Stimulated activated CD8-positive, alpha-beta memory T cell treated with anti-CD3 and anti-CD28 coated beads, Interleukin-12 subunit alpha, Interleukin-12 subunit beta, amount 100 ng/mL, for 4 hours (primary cell): ENCODE data around the gene C6orf136.

Source experiments
- DNase-seq: peaks from one replicate; pipeline ENCODE4 v3.0.0-alpha.2; 2020; ENCODE audit warnings: low read depth

The C6orf136 gene

GRCh38 chr6:30615958-30616810, 30.7 kb upstream of the C6orf136 start:
- no peak for DNase-seq

DNA sequence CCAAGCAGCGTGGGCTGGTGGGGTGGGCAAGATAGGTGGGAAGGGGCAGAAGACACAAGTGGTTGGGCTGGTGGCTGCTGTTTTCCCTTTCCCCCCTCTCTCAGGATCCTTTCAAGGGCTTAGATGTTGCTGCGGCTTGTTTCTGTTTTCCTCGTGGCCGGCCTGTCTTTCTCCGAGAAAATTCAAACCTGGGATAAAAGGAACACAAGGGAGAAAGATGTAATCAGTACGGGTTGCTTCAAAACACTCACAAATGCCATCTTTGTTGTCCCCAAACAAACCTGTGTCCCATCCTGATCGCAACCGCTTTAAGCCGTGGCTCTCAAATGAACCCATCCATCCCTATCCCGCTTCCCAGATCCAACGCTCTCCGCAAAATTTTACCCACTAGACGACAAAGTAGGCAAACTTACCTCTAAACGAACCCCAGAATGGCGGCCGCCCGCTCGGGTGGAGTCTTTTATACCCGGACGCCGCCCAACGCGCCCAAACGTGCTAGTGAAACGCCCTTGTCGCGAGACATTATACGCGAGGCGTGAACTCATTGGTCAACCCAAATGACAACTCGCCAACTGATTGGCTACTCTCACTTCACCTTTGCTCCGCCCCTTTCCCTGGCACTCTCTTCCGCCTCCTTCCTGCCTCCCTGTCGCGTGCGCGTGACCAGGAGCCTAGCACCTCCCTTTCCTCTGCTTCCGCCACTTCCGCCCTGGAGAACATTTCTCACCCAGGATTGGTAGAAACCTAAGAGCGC, 29.9 kb upstream of the C6orf136 start, which contains the start of gene PPP1R10:
TSS of gene PPP1R10 (minus strand) at position 433 of the 754 bp plus-strand sequence. CDS start 7,299 bp downstream, outside the sequence.
- peak; percentile 93 for DNase-seq

- peak; percentile 95 for DNase-seq
Measured at GRCh38 chr6:30617565-30618269, 29.2 kb upstream of the C6orf136 start, which contains the start of gene MRPS18B. MRPS18B (plus strand) TSS chr6:30617840; CDS start chr6:30617866, 26 bp downstream.

- no peak for DNase-seq
Measured at GRCh38 chr6:30618270-30618797, 28.6 kb upstream of the C6orf136 start.

- DNase-seq: no peak
Measured at GRCh38 chr6:30619561-30619960, 27.4 kb upstream of the C6orf136 start.

- DNase-seq: no peak
Measured at GRCh38 chr6:30625511-30625910, 21.4 kb upstream of the C6orf136 start.

GRCh38 chr6:30626484-30627366, 20.2 kb upstream of the C6orf136 start, which contains the start of gene ATAT1:
ATAT1 (plus strand) TSS chr6:30626874.
- DNase-seq: peak; percentile 79

GRCh38 chr6:30635834-30636233, 11.1 kb upstream of the C6orf136 start:
- DNase-seq: no peak

DNA sequence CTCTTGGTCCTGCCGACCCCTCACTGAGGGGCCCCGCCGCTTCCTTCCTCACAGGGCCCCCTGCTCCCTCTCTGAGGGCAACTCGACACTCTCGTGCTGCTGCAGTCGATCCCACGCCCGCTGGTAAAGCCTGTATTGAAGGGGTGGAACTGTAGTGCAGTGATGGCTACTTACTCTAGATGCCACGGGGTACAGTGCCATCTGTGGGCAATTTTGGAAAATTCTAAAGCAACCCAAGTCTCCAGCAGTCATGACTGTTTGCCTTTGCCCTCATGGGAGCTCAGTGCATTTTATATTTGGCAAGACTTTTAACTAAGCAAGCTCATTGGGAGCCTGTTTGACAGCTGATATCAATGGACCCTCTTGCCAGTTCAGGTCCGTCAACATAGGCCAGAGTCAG, 6.5 kb upstream of the C6orf136 start:
- no peak for DNase-seq

DNA sequence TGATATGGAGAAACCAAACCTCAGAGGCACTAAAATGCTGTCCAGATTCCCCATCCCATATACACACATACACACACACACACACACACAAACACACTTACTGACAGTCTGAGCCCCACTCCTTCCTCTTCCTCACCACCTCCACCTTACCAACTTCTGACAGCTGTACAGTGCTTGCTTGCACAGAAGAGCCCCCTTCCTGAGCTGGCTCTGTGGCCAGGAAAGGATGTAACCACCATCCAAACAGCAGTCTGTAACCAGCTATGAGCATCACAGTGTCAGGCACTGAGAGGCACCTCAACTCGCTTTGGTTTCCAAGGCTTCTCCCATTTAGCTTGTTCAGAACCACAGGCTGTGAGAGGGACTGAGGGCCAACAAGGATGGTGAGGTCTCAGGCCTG, 5.9 kb upstream of the C6orf136 start:
- no peak for DNase-seq

- DNase-seq: no peak
Measured at GRCh38 chr6:30643656-30644055, 3.3 kb upstream of the C6orf136 start.

GRCh38 chr6:30644769-30645168, 2.2 kb upstream of the C6orf136 start:
- DNase-seq: no peak

DNA sequence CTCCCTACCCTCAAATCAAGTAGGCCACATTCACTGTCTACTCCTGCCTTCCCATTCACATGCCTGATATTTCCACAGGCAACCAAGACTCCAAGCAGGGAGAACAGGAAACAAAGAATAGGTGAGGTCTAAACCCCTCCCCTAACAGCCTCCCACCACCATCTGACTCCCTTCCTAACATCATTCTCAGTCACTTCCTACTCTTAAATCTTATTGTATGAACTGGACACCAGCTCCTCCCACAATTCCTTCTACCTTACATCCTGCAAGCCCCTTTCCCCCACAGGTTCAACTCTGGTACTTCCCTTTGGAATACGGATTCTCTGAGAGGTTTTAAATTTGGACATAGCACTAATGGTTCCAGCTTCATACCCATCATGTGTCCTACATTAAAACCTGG, 944 bp upstream of the C6orf136 start:
- no peak for DNase-seq

GRCh38 chr6:30647242-30648116, 546 bp downstream of the C6orf136 start:
- DNase-seq: peak; percentile 59

- no peak for DNase-seq
Measured at GRCh38 chr6:30651143-30651542, 4.2 kb downstream of the C6orf136 start.

DNA sequence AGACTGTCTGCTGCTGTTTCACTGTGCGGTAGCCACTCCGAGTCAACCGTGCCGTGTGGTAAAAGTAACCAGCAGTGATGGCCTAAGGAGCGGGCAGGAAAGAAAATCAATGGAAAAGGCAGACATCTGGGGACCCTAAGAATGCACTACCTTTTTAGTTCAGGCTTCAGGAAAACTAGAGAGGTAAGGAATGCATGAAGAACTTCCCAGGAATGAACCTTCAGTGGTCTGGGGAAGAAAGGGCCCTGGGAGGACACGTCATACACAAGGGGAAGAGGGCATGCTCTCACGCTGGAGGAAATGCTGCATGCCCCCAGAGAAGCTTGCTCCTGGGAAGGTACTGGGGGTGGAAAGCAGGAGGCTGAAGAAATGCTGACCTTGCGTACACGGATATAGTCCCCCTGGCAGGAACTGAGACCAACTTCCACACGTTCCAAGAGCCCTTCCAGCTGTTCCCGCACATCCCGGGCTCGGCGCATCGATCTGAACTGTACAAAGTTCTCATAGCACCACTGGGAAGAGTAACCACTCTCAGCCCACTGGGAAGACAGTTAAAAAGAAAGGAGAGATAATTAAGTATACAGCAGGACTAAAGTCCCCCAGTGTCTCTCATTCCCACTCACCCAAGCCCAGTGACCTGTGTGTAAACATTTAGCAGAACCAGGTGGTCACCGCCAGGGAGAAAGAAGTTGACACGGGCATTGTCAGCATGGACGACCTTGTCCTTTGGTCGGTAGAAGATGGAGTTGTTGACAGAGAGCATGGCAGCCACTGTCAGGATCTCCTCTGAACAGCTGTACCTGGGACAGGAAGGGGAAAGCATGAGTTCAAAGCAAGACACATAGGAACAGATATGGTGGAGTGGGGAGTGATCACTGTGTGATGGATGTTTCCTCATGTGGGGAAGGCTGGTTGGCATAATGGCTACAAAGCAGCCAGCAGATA, 8.1 kb downstream of the C6orf136 start:
- DNase-seq: no peak

DNA sequence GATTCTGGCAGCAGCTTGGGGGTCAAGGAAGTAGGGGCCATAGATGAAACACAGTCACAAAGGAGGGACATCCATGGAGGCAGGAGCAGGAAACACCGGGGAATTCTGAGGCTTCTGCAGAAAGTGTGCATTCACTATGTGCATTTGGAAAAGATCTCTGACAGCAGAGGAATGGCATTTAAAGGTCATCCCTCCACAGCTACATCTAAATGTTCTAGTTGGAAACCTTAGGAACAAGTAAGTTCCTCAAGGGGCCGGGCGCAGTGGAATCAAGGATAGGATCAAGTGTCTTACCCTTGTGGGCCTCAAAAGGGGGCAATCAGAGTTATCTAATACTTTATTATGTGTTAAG, 8.8 kb downstream of the C6orf136 start:
- no peak for DNase-seq

GRCh38 chr6:30656513-30656912, 9.6 kb downstream of the C6orf136 start:
- no peak for DNase-seq

GRCh38 chr6:30657454-30657853, 10.5 kb downstream of the C6orf136 start:
- no peak for DNase-seq
